Activated T-cell treated with anti-CD3 and anti-CD28 coated beads for 48 hours (primary cell): ENCODE measurements around the gene PF4V1.

Experiments
- DNase-seq: peaks from one replicate; pipeline ENCODE4 v3.0.0-alpha.2; 2020; ENCODE audit warnings: low read depth

PF4V1 gene, protein sequence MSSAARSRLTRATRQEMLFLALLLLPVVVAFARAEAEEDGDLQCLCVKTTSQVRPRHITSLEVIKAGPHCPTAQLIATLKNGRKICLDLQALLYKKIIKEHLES

DNA sequence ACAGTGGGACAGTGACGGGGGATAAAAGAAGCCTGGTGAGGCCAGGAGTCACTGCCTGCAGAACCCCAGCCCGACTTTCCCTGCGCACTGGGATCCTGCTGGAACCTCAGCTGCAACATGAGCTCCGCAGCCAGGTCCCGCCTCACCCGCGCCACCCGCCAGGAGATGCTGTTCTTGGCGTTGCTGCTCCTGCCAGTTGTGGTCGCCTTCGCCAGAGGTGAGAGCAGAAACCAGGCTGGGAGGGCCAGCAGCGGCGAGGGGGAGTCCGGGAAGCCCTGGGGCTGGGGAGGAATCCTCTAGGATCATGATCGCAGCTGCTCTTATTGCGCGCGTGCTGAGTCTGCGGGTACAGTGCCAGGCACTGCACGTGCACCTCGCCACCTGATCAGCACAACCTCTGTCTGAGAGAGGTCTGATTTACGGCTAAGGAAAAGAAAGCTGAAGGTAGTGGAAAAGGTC lies at the start of gene PF4V1:
TSS of gene PF4V1 (plus strand) at position 51 of the 459 bp plus-strand sequence. CDS start at position 118, 67 bp downstream.
- DNase-seq, result no peak

- DNase-seq, result no peak
Observed at GRCh38 chr4:73810191-73810590, 42.9 kb upstream of the PF4V1 start.

GRCh38 chr4:73811841-73812240 lies 41.3 kb upstream of the PF4V1 start:
- DNase-seq, result no peak

DNA sequence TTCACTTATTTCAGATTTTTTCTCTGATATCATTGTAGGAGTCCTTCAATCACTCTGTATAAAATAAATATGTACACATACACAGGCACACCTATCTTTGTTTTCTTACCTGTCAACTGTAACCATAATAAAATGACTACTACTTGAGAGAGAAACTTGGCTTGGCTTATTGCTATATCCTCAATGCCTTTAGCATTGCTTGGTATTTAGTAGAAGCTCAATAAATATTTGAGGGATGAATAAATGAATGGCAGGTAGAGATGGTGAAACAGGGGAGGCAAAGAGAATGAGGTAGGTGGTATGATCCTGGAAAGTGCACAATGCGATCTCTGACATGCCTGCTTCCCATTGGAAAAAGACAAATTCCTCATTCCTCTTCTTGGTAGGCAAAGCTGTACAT lies 38.4 kb upstream of the PF4V1 start:
- no peak for DNase-seq

- DNase-seq, result no peak
Observed at GRCh38 chr4:73815145-73815544, 38.0 kb upstream of the PF4V1 start.

DNA sequence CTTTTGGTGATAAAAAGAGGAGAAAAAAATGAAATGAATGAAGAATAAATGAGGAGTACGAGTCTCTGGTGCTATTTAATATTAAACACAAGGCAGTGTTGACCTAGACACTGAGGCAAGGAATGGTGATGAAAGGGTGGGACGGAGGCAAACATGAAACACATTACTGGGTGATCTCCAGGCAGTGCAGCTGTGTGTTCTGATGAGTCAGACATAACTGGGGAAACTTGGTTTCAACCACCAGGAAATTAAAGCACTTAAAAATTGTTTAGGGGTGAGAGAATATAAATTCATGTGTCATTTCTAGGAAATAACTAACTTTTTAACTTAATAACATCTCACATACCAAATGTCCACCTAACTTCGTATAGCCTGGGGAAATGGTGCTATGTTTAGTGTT lies 36.3 kb upstream of the PF4V1 start:
- DNase-seq, result no peak

DNA sequence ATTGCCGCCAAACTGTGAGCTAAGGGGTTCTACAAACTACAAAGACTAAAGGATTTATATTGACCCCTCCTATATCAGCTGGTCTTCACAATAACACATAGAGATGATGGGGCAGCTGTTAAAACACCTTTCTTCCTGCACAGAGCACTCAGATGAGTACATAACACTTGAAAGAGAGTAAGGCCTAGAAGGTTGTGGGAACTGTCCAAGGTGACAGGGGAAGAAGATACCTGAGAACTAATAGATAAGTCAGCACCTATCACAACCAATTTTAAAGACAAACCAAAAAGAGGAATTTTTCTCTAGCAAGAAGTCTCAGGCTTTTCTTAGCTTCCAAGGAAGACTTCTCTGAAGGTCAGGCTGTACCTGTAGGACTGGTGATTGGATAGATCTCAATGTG lies 35.8 kb upstream of the PF4V1 start:
- no peak for DNase-seq

- no peak for DNase-seq
Observed at GRCh38 chr4:73821325-73821724, 31.8 kb upstream of the PF4V1 start.

- DNase-seq, result no peak
Observed at GRCh38 chr4:73822389-73822788, 30.7 kb upstream of the PF4V1 start.

- DNase-seq, result no peak
Observed at GRCh38 chr4:73822812-73823504, 30.1 kb upstream of the PF4V1 start.

- no peak for DNase-seq
Observed at GRCh38 chr4:73823760-73824159, 29.3 kb upstream of the PF4V1 start.

DNA sequence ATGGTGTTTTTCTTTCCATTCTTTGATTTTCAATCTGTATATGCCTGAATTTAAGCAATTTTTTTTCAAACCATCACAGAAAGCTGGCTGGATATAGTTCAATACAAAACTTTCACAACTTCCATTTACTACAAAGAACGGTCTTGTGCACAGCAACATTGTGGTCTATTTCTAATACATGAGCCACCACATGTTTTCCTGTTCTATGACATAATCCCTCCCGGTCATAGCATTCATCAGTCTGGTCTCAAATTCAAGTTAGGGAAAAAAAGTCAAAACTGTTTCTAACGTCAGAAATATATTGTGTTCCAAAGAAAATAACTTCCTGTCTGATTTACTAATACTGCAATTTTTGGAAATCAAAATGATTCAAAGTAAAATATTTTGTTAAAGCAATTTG lies 24.1 kb upstream of the PF4V1 start:
- DNase-seq, result no peak

- no peak for DNase-seq
Observed at GRCh38 chr4:73831569-73831968, 21.5 kb upstream of the PF4V1 start.

GRCh38 chr4:73832651-73833237 lies 20.4 kb upstream of the PF4V1 start:
- DNase-seq, result no peak

DNA sequence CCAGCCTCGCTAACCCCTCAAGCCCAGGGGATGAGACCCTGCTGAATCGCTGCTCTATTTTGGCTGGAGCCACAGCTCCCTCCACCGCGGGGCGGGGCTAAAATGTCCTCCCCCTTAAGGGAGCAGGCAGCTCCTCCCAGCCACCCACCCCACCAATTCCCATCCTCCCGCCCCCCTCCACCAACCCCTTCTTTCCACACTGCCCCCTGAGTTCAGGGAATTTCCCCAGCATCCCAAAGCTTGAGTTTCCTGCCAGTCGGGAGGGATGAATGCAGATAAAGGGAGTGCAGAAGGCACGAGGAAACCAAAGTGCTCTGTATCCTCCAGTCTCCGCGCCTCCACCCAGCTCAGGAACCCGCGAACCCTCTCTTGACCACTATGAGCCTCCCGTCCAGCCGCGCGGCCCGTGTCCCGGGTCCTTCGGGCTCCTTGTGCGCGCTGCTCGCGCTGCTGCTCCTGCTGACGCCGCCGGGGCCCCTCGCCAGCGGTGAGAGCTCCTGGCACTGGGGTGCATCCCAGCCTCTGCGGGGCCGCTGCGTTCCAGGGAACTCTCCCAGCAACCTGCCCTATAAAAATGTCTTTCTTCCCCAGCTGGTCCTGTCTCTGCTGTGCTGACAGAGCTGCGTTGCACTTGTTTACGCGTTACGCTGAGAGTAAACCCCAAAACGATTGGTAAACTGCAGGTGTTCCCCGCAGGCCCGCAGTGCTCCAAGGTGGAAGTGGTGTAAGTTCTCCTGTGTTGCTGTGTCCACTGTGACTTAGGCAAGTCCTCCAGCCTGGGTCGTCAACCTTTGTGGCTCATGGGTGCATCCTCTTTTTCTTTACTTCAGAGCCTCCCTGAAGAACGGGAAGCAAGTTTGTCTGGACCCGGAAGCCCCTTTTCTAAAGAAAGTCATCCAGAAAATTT lies 16.5 kb upstream of the PF4V1 start, which contains the start of gene CXCL6:
TSS of gene CXCL6 (plus strand) at position 306 of the 907 bp plus-strand sequence. CDS start at position 379, 73 bp downstream.
- no peak for DNase-seq

- DNase-seq, result no peak
Observed at GRCh38 chr4:73839071-73839470, 14.0 kb upstream of the PF4V1 start.

- no peak for DNase-seq
Observed at GRCh38 chr4:73839715-73840114, 13.4 kb upstream of the PF4V1 start.

- no peak for DNase-seq
Observed at GRCh38 chr4:73841243-73841925, 11.7 kb upstream of the PF4V1 start.

DNA sequence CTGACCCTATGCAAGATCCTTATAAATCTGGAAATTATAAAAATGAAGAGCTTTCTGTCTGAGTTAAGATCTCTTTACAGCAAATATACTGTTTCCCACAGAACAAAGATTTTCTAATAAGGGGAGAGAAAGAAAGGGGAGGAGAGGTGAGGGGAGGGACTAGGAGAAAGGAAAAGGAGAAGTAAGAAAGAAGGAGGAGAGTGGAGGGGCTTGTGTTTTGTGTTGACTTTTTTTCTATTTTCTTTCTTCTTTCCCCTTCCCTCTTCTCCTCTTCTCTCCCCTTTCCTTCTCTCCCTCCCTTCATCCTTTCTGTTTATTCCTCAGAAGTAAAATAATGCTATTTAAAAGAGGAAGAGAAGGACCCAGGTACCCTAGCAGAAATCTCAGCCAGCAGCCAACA lies 10.4 kb upstream of the PF4V1 start:
- DNase-seq, result no peak

DNA sequence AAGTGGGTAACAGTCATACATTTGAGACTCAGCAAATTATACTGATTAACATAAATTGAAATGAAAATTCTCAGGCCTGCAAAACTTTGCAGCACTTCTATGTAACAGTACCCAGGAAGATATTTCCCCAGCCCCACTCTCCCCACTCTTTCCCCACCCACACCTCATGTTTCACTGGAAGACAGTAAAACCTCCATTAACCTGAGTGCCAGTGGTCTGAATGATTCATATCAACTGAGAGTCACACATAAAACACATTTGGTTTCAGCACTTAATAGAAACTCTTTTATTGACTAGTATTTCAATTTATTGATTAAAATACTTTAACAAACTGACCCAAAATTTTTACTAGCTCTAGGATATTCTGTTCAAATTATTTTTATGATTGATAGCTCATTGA lies 9.7 kb upstream of the PF4V1 start:
- no peak for DNase-seq

DNA sequence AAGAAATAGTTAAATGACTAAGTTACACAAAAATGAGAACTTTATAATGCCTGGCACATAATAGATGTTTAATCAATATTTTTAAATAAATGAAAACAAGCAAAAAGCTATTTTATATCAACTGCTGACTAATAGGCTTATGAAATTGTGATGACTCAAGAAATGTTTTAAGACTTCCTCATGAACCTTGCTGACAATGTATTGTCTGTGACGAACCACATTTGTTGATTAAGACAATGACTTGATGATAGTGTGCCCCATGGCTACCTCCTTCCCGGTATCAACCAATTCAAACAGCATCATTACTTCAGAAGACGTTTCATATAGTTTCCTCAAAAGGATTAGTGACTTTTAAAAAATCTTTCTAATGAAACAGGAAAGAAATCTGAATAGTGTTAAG lies 8.8 kb upstream of the PF4V1 start:
- DNase-seq, result no peak

DNA sequence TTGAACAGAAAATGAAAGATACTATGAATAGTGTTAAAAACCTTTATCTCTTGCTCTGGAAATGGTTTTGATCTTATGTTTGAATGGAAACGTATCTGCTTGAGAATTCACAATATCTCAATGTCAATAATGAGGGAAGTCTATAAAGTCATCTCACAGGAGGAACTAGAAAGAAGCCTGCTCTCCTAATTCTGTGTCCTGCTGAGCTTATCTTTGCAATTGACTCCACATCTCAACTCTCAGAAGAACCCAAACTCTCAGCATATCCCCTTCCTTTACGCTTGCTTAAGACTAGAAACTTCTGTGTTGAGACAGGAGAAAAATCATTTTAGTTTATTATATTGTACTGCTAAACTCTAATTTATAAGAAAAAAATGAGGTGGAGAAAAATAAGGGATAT lies 8.3 kb upstream of the PF4V1 start:
- no peak for DNase-seq
